Glomerular visceral epithelial cell (primary cell): ENCODE measurements around the gene UPB1.

ENCODE experiments used
- DNase-seq: peaks from one replicate; pipeline ENCODE4 v3.0.0-alpha.2; 2016; ENCODE audit errors: extremely low spot score

Gene UPB1

DNA sequence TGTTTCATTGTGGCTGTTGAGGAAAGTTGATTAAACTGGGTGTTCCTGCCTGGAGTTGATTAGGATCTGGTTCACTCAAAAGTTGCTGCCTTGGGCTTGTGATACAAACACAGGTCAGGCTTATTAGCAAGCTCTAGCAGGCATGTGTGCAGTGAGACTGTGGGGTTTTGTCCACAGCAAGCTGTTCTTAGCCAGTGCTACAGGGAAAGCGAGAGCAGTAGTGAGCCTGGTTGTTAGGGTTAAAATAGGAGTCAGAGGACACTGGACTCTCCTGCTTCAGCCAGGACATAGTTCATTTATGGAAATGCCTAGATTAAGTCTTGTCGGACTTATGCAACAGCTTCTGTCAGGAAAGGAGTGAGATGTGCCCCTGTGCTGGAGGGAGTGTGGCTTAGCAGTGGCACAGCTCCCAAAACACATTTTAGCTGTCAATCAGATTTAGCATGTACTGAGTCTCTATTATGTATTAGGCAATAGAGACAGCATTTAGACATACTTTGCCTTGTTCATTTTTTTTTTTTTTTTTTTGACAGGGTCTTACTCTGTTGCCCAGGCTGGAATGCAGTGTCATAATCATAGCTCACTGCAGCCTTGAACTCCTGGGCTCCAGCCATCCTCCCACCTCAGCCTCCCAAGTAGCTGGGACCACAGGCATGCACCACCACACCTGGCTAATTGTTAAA lies 69.4 kb downstream of the UPB1 start:
- no peak for DNase-seq

DNA sequence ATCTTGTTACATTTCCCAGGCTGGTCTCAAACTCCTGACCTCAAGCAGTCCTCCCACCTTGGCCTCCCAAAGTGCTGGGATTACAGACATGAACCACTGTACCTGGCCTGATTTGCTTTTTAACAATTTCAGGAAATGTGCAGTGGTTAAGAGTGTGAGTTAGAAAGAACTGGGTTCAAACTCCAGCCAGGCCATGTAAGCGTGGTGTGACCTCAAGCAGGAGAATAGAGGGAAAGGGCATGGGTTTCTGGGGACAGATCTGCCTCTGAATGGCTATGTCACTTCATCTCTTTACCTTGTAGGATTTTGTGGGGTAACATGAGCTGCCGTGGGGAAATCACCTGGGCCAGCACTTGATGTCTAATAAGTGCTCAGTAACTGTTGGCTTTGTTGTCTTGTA lies 69.9 kb downstream of the UPB1 start:
- DNase-seq = no peak

DNA sequence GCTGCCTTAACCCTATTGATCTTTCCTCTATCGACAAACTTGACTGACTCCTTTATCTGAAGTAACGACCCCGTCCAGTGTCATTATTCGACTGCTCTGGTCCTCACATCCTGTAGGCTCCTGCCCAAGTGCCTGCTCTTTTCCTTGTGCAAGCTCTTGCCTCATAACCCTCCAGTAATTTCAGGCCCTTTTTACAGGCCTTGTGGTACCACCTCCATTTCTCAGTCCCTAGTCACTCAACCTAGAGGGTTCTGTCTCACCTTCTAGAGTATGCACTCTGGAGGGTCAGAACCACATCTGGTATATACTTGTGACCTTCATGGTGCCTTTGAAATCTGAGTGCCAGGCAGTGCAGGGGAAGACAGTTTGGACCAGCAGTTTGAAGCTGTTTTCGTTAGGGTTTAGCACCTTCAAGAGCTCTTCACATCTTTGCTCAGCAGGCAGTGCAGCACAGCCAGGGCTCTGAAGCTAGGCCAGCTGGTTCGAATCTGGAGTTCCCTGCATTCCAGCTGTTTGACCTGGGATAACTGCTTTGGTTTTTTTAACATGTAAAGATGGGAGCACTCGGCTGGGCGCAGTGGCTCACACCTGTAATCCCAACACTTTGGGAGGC lies 71.9 kb downstream of the UPB1 start:
- no peak for DNase-seq

GRCh38 chr22:24567668-24568067 lies 72.5 kb downstream of the UPB1 start:
- no peak for DNase-seq

DNA sequence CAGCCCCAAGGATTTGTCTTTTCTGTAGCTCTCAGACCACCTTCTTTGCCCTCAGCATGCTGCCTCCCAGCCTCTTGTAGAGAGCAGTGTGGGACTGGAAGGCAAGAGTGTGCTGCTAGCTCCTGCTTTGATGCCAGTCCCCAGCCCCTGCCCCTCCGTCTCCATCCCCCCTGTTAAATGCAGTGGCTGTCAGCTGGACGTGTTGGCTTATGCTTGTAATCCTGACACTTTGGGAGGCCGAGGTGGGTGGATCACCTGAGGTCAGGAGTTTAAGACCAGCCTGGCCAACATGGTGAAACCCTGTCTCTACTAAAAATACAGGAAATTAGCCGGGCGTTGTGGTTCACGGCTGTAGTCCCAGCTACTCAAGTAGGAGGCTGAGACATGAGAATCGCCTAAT lies 76.1 kb downstream of the UPB1 start:
- no peak for DNase-seq

DNA sequence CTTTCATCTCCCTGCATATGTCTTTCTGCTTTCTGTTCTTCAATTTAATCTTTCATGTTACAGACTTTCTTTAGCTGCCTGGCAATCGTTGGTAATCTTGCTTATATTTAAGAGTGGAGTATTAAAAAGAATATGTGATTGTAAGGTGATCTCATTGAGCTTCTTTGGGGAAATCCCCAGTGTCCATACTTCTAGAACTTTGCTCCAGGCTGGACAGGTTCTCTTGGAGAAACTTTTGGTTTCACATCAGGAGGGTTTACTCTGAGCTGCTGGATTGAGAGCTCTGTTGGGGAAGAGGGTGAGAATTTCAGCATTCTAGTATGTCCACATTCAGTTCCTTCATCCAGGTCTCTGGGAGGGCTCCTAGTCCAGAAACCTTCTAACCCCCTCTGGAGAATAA lies 81.6 kb downstream of the UPB1 start:
- DNase-seq = no peak
